HepG2 (cell line): ENCODE results near the gene PACS1. TPM values are rescaled to one million over a fixed set of nuclear protein-coding genes. Genes with fewer than 3 reads are reported as not detected.

ENCODE experiments used
- ATAC-seq: fragments of 200-7000 bp; cut with Tn5 transposase; 3 replicates; pipeline ENCODE4 v1.9.1; 2020; ENCODE audit warnings: mild to moderate bottlenecking, moderate library complexity
- BruUV-seq: library from RNA; stranded (reverse); fragments of 400-500 nt; replicated peaks from 2 replicates; lab custom pipeline; 2021; lab: Mats Ljungman, UMichigan
- CTCF ChIA-PET: fragments of 300-600 bp; formaldehyde crosslinking; extraction: SDS; loops from one replicate; lab custom pipeline; 2021; ENCODE audit warnings: low total read pairs, inconsistent platforms, low intra/inter-chr PET ratio; lab: Yijun Ruan, JAX
- POLR2A ChIA-PET: fragments of 350-600 bp; sonication (Branson Sonifier 250); formaldehyde crosslinking; loops from one replicate; lab custom pipeline; 2020; ENCODE audit warnings: antibody characterized with exemption, inconsistent platforms; lab: Yijun Ruan, JAX
- DNase-seq: peaks from one replicate; pipeline ENCODE4 v3.0.0-alpha.2; 2015; ENCODE audit warnings: low spot score
- FAIRE-seq: peaks from 3 replicates; lab custom pipeline; 2011; peaks lifted over from hg19 to GRCh38; lab: Jason Lieb, UNC
- H2AFZ ChIP-seq: one replicate; pipeline ENCODE4 v1.6.1; 2011; ENCODE audit warnings: low read length, inconsistent platforms
- H3K27ac ChIP-seq: fragments of 300-600 bp; 3 replicates; pipeline ENCODE4 v1.8.0; 2011; ENCODE audit warnings: mixed run types, mild to moderate bottlenecking, mixed read lengths, low read length, inconsistent platforms; ENCODE audit not compliant: insufficient read depth; ENCODE audit errors: extremely low read length
- H3K27me3 ChIP-seq, 2 experiments: fragments of 200-600 bp in 1 of 2; 2 replicates in 1 of 2; 3 replicates in 1 of 2; pipeline versions ENCODE4 v1.6.0 to v1.8.0; 2011; ENCODE audit warnings: low read length in 2 of 2, mild to moderate bottlenecking in 2 of 2, moderate library complexity in 2 of 2, inconsistent platforms in 1 of 2; ENCODE audit not compliant: insufficient read depth in 2 of 2, control insufficient read depth in 1 of 2
- H3K36me3 ChIP-seq, 2 experiments: fragments of 200-600 bp in 1 of 2; replicated peaks in 1 of 2; 2 replicates in 1 of 2; 3 replicates in 1 of 2; pipeline versions ENCODE4 v1.5.1 to v1.8.0; 2011; ENCODE audit warnings: low read length in 2 of 2, inconsistent platforms in 1 of 2; ENCODE audit not compliant: insufficient read depth in 2 of 2, control insufficient read depth in 1 of 2
- H3K4me1 ChIP-seq: 2 replicates; pipeline ENCODE4 v1.5.1; 2012; ENCODE audit warnings: low read length, inconsistent platforms; ENCODE audit not compliant: insufficient read depth
- H3K4me2 ChIP-seq: 2 replicates; pipeline ENCODE4 v1.6.0; 2011; ENCODE audit warnings: low read depth, low read length, inconsistent platforms
- H3K4me3 ChIP-seq, 3 experiments: fragments of 200-600 bp in 1 of 3; sonication (generic), shearing (Covaris generic) in 1 of 3; replicated peaks in 1 of 3; 2 replicates each; pipeline ENCODE4 v1.5.1; 2011 to 2016; ENCODE audit warnings: low read length in 3 of 3, inconsistent platforms in 2 of 3, low read depth in 2 of 3, mild to moderate bottlenecking in 2 of 3, control low read depth in 1 of 3, mixed read lengths in 1 of 3; ENCODE audit not compliant: insufficient read depth in 1 of 3
- H3K79me2 ChIP-seq: one replicate; pipeline ENCODE4 v1.6.1; 2011; ENCODE audit warnings: low read length, inconsistent platforms; ENCODE audit not compliant: insufficient read depth
- H3K9ac ChIP-seq: 2 replicates; pipeline ENCODE4 v1.6.0; 2011; ENCODE audit warnings: mild to moderate bottlenecking, low read depth, low read length, inconsistent platforms; ENCODE audit not compliant: insufficient read depth
- H3K9me3 ChIP-seq: 2 replicates; pipeline ENCODE4 v1.5.1; 2012; ENCODE audit warnings: mild to moderate bottlenecking, low read length
- H4K20me1 ChIP-seq: 2 replicates; pipeline ENCODE4 v1.6.0; 2011; ENCODE audit warnings: inconsistent platforms, mild to moderate bottlenecking, low read length, moderate library complexity; ENCODE audit not compliant: insufficient read depth
- MIXL1 ChIP-seq: IDR thresholded peaks from 2 replicates; pipeline ENCODE4 v1.6.1; 2016
- NR2F6 ChIP-seq, 2 experiments: IDR thresholded peaks; 2 replicates each; pipeline ENCODE4 v1.6.1; 2016; ENCODE audit warnings: antibody characterized with exemption in 1 of 2, mild to moderate bottlenecking in 1 of 2
- PAX8 ChIP-seq: sonication (generic); formaldehyde crosslinking; IDR thresholded peaks from 2 replicates; pipeline ENCODE4 v1.8.0; 2022; ENCODE audit warnings: mild to moderate bottlenecking, missing genetic modification reagents, borderline replicate concordance
- YEATS4 ChIP-seq: sonication (generic); formaldehyde crosslinking; IDR thresholded peaks from 2 replicates; pipeline ENCODE4 v1.4.0; 2020; ENCODE audit warnings: missing genetic modification reagents, borderline replicate concordance
- ZNF264 ChIP-seq: sonication (generic); formaldehyde crosslinking; IDR thresholded peaks from 2 replicates; pipeline ENCODE4 v1.4.0; 2020; ENCODE audit warnings: missing genetic modification reagents
- ZNF296 ChIP-seq: sonication (generic); formaldehyde crosslinking; conservative IDR thresholded peaks from 2 replicates; pipeline ENCODE4 v1.5.0; 2020; ENCODE audit warnings: mild to moderate bottlenecking, missing genetic modification reagents
- ZNF775 ChIP-seq: sonication (generic); formaldehyde crosslinking; IDR thresholded peaks from 2 replicates; pipeline ENCODE4 v1.4.0; 2020; ENCODE audit warnings: missing genetic modification reagents, mild to moderate bottlenecking, moderate library complexity, borderline replicate concordance
- WGBS: methylation state at CpG from one replicate; pipeline ENCODE4 v1.1.6; 2017; ENCODE audit warnings: low lambda C conversion rate; 5-methylcytosine and 5-hydroxymethylcytosine counted together
- in situ Hi-C: cut with HindIII; loops from 2 replicates; pipeline ENCODE4 v1.10.0; 2017; ENCODE audit warnings: low pct_unique_long_range_greater_than_20kb; ENCODE audit not compliant: extremely low pct_ligation_motif_present
- intact Hi-C: fragments of 100-400 bp; cut with micrococcal nuclease; formaldehyde crosslinking; loops from one replicate; pipeline ENCODE4 v1.10.0; 2022; ENCODE audit not compliant: unreplicated experiment
- polyA plus RNA-seq, 8 experiments: library from polyadenylated mRNA; depleted of rRNA in 3 of 8; stranded (reverse) in 7 of 8; unstranded in 1 of 8; fragments of >200 nt; fragmentation: Illumina TruSeq in 4 of 8; extraction: Trizol in 4 of 8; gene quantifications; 2 replicates each; pipeline versions ENCODE4 v1.2.1 to v1.2.3, GENCODE V29; 2011 to 2016; ENCODE audit warnings: low read depth in 4 of 8, missing spikeins in 1 of 8, mixed read lengths in 1 of 8; ENCODE audit not compliant: insufficient read depth in 1 of 8
- total RNA-seq, 5 experiments: library from RNA; depleted of rRNA; stranded (reverse); fragments of >200 nt; fragmentation: Illumina TruSeq; extraction: Trizol; gene quantifications; 2 replicates each; pipeline ENCODE4 v1.2.3, GENCODE V29; 2016; ENCODE audit warnings: low read depth in 1 of 5
- TF ChIP-seq, protein P1 (sequence below): sonication (generic); formaldehyde crosslinking; IDR thresholded peaks from 2 replicates; pipeline ENCODE4 v1.5.0; 2020; ENCODE audit warnings: mild to moderate bottlenecking, missing genetic modification reagents
- TF ChIP-seq, protein P2 (sequence below): sonication (generic); formaldehyde crosslinking; IDR thresholded peaks from 2 replicates; pipeline ENCODE4 v1.4.0; 2020; ENCODE audit warnings: missing genetic modification reagents

Gene PACS1
- total and polyA plus RNA-seq, 2 of the 13 experiments (the other 11 are each of a cell fraction or from before 2014, with no cell fraction given), result 7.6 to 8.6 TPM

DNA sequence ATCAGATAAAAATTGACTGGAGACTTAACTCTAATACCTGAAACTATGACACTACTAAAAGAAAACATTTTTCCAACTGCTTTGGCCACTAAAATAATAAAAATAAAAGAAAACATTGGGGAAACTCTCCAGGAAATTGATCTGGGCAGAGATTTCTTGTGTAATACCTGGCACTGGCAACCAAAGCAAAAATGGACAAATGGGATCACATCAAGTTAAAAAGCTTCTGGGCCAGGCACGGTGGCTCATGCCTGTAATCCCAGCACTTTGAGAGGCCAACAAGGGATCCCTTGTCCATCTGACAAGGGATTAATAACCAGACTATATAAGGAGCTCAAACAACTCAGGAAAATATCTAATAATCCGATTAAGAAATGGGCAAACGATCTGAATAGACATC is 133.8 kb downstream of the PACS1 start:
- no peak overlapping the region for H3K4me2 ChIP-seq
- intact Hi-C loops (no loop called here), in situ Hi-C loops (no loop called here)
- no peaks in the 10 kb centered on the region for H4K20me1 ChIP-seq
- no peaks in the 10 kb centered on the region for H3K27me3 ChIP-seq
- H3K79me2 ChIP-seq, result no peaks in the 10 kb centered on the region
- no peaks in the 10 kb centered on the region for H3K36me3 ChIP-seq
- WGBS, result 86% methylated on average over 3 of the region's 3 CpGs
- ChIA-PET CTCF (no interaction called here), POLR2A (no interaction called here)
- ATAC-seq (no peak), FAIRE-seq (no peak)
- H3K9ac ChIP-seq, result no peak overlapping the region
- no peaks in the 10 kb centered on the region for H3K9me3 ChIP-seq
- no peak for TF ChIP-seq ZNF264
- TF ChIP-seq YEATS4 (CRISPR knock-in tag), result no peak
- TF ChIP-seq ZNF296 (CRISPR knock-in tag), result no peak
- no peak for TF ChIP-seq PAX8 (CRISPR knock-in tag)
- TF ChIP-seq MIXL1 (CRISPR knock-in tag), result no peak
- TF ChIP-seq, protein P1, sequence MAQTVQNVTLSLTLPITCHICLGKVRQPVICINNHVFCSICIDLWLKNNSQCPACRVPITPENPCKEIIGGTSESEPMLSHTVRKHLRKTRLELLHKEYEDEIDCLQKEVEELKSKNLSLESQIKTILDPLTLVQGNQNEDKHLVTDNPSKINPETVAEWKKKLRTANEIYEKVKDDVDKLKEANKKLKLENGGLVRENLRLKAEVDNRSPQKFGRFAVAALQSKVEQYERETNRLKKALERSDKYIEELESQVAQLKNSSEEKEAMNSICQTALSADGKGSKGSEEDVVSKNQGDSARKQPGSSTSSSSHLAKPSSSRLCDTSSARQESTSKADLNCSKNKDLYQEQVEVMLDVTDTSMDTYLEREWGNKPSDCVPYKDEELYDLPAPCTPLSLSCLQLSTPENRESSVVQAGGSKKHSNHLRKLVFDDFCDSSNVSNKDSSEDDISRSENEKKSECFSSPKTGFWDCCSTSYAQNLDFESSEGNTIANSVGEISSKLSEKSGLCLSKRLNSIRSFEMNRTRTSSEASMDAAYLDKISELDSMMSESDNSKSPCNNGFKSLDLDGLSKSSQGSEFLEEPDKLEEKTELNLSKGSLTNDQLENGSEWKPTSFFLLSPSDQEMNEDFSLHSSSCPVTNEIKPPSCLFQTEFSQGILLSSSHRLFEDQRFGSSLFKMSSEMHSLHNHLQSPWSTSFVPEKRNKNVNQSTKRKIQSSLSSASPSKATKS (CRISPR knock-in tag), result no peak
- no peak for TF ChIP-seq NR2F6 (IDR thresholded peaks at IDR 0.05)
- TF ChIP-seq NR2F6 (CRISPR knock-in tag; IDR thresholded peaks at IDR 0.05), result no peak
- TF ChIP-seq, protein P2, sequence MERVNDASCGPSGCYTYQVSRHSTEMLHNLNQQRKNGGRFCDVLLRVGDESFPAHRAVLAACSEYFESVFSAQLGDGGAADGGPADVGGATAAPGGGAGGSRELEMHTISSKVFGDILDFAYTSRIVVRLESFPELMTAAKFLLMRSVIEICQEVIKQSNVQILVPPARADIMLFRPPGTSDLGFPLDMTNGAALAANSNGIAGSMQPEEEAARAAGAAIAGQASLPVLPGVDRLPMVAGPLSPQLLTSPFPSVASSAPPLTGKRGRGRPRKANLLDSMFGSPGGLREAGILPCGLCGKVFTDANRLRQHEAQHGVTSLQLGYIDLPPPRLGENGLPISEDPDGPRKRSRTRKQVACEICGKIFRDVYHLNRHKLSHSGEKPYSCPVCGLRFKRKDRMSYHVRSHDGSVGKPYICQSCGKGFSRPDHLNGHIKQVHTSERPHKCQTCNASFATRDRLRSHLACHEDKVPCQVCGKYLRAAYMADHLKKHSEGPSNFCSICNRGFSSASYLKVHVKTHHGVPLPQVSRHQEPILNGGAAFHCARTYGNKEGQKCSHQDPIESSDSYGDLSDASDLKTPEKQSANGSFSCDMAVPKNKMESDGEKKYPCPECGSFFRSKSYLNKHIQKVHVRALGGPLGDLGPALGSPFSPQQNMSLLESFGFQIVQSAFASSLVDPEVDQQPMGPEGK (CRISPR knock-in tag), result no peak
- no peak for TF ChIP-seq ZNF775 (CRISPR knock-in tag)
- TF ChIP-seq, all 625 proteins: peak for 0
- H3K4me1 ChIP-seq, result peaks cover under 1% of the 10 kb centered on the region
- no TSS peak for BruUV-seq
- no peak for DNase-seq
- H3K27ac ChIP-seq, result no peak overlapping the region
- no peak overlapping the region for H3K4me3 ChIP-seq
- no peak overlapping the region for H2AFZ ChIP-seq
